Superior temporal gyrus (tissue), 1 donor: Measurements from ENCODE around the gene CLDN24.
A peak's percentile ranks its signal among the peaks of the same experiment; 100 is the strongest.

Experiments used
- DNase-seq: peaks from one replicate; pipeline ENCODE4 v3.0.0-alpha.2; 2016; ENCODE audit errors: extremely low spot score

CLDN24 gene

GRCh38 chr4:183322326-183322725 is at the start of gene CLDN24:
TSS of gene CLDN24 (minus strand) at chr4:183322426. CDS start at chr4:183322426, 0 bp downstream.
- no peak for DNase-seq

- no peak for DNase-seq
Measured at GRCh38 chr4:183370786-183371185, 48.6 kb upstream of the CLDN24 start.

GRCh38 chr4:183369073-183369472 is 46.8 kb upstream of the CLDN24 start:
- DNase-seq, result no peak

- DNase-seq, result no peak
Measured at GRCh38 chr4:183366206-183366835, 44.1 kb upstream of the CLDN24 start.

- no peak for DNase-seq
Measured at GRCh38 chr4:183364025-183364424, 41.8 kb upstream of the CLDN24 start.

GRCh38 chr4:183362916-183363542 is 40.8 kb upstream of the CLDN24 start:
- no peak for DNase-seq

- no peak for DNase-seq
Measured at GRCh38 chr4:183362036-183362435, 39.8 kb upstream of the CLDN24 start.

GRCh38 chr4:183360161-183360919 is 38.1 kb upstream of the CLDN24 start:
- peak; percentile 25 for DNase-seq

- no peak for DNase-seq
Measured at GRCh38 chr4:183358215-183358755, 36.1 kb upstream of the CLDN24 start.

- no peak for DNase-seq
Measured at GRCh38 chr4:183356931-183357675, 34.9 kb upstream of the CLDN24 start.

GRCh38 chr4:183356173-183356830 is 34.1 kb upstream of the CLDN24 start:
- DNase-seq, result no peak

- no peak for DNase-seq
Measured at GRCh38 chr4:183355405-183355804, 33.2 kb upstream of the CLDN24 start.

GRCh38 chr4:183354219-183354618 is 32.0 kb upstream of the CLDN24 start:
- no peak for DNase-seq

- DNase-seq, result no peak
Measured at GRCh38 chr4:183353557-183353956, 31.3 kb upstream of the CLDN24 start.

GRCh38 chr4:183352546-183352945 is 30.3 kb upstream of the CLDN24 start:
- no peak for DNase-seq

GRCh38 chr4:183350317-183351071 is 28.3 kb upstream of the CLDN24 start:
- DNase-seq, result no peak

GRCh38 chr4:183349673-183350072 is 27.4 kb upstream of the CLDN24 start:
- no peak for DNase-seq

- no peak for DNase-seq
Measured at GRCh38 chr4:183348706-183349659, 26.8 kb upstream of the CLDN24 start.

- DNase-seq, result no peak
Measured at GRCh38 chr4:183348136-183348535, 25.9 kb upstream of the CLDN24 start.
